GM21515 (cell line): ENCODE results near the gene DNAAF3.
"Not testable (repeated sequence)": the region's sequence is repeated elsewhere in the genome, so short reads cannot be mapped to it uniquely, and the experiment has no call there.

Source experiments
- ATAC-seq: cut with Tn5 transposase; IDR thresholded peaks from one replicate; pipeline ENCODE4 v1.9.1; 2021; ENCODE audit not compliant: unreplicated experiment

DNAAF3 gene

GRCh38 chr19:55166530-55167268 is at the start of gene DNAAF3:
DNAAF3 (minus strand) TSS chr19:55166613; CDS start chr19:55166413, 200 bp downstream.
- ATAC-seq: peak; percentile 83

- no peak for ATAC-seq
Measured at GRCh38 chr19:55213547-55213946, 47.1 kb upstream of the DNAAF3 start.

GRCh38 chr19:55212447-55212846 is 46.0 kb upstream of the DNAAF3 start:
- no peak for ATAC-seq

- no peak for ATAC-seq
Measured at GRCh38 chr19:55209693-55210472, 43.5 kb upstream of the DNAAF3 start.

GRCh38 chr19:55208880-55209692 is 42.7 kb upstream of the DNAAF3 start, which contains the start of gene PTPRH:
PTPRH (minus strand) TSS chr19:55209501; CDS start chr19:55209433, 68 bp downstream.
- ATAC-seq: no peak

GRCh38 chr19:55206664-55207500 is 40.5 kb upstream of the DNAAF3 start:
- ATAC-seq: no peak

GRCh38 chr19:55202199-55202598 is 35.8 kb upstream of the DNAAF3 start:
- ATAC-seq: not testable (repeated sequence)

- no peak for ATAC-seq
Measured at GRCh38 chr19:55199620-55200204, 33.3 kb upstream of the DNAAF3 start.

- ATAC-seq: no peak
Measured at GRCh38 chr19:55198651-55199050, 32.2 kb upstream of the DNAAF3 start.

- no peak for ATAC-seq
Measured at GRCh38 chr19:55197528-55197927, 31.1 kb upstream of the DNAAF3 start.

GRCh38 chr19:55196803-55197202 is 30.4 kb upstream of the DNAAF3 start:
- ATAC-seq: no peak

- no peak for ATAC-seq
Measured at GRCh38 chr19:55193481-55193880, 27.1 kb upstream of the DNAAF3 start.

GRCh38 chr19:55189403-55189835 is 23.0 kb upstream of the DNAAF3 start:
- ATAC-seq: no peak

GRCh38 chr19:55188625-55189024 is 22.2 kb upstream of the DNAAF3 start:
- no peak for ATAC-seq

GRCh38 chr19:55186080-55186479 is 19.7 kb upstream of the DNAAF3 start:
- ATAC-seq: no peak

- ATAC-seq: no peak
Measured at GRCh38 chr19:55181740-55182139, 15.3 kb upstream of the DNAAF3 start.

- ATAC-seq: peak; percentile 11
Measured at GRCh38 chr19:55179606-55180484, 13.4 kb upstream of the DNAAF3 start, which contains the start of gene SYT5. SYT5 (minus strand) TSS chr19:55180289; CDS start chr19:55179041, 1,248 bp downstream.

- peak; percentile 61 for ATAC-seq
Measured at GRCh38 chr19:55178781-55179599, 12.6 kb upstream of the DNAAF3 start.
